SK-N-MC (cell line): ENCODE measurements around the gene INHBC.

Source experiments
- EZH2 ChIP-seq: fragments of 200-600 bp; sonication (generic); IDR thresholded peaks from one replicate; pipeline ENCODE4 v1.6.1; 2017; ENCODE audit warnings: antibody characterized with exemption
- POLR2AphosphoS5 ChIP-seq: IDR thresholded peaks from 2 replicates; pipeline ENCODE4 v1.6.1; 2012; ENCODE audit warnings: mild to moderate bottlenecking, low read depth, low read length, borderline replicate concordance

GRCh38 chr12:57483466-57483865 lies 48.9 kb downstream of the INHBC start:
- TF ChIP-seq EZH2 (no peak), POLR2AphosphoS5 (no peak)
